Natural killer cell treated with Interleukin-12 subunit alpha and Interleukin-12 subunit beta and Interleukin-15 and Interleukin-18, amount 100 ng/mL, for 72 hours (primary cell): Measurements from ENCODE around the gene FAM156B. TPM values are rescaled to one million over a fixed set of nuclear protein-coding genes. Genes with fewer than 3 reads are reported as not detected.
"Not testable (repeated sequence)": the region's sequence is repeated elsewhere in the genome, so short reads cannot be mapped to it uniquely, and the experiment has no call there.

ENCODE experiments used
- ATAC-seq, 2 donors: fragments of 150-1000 bp; cut with Tn5 transposase in 1 of 2; sonication (Bioruptor Pico), chemical (Tn5 transposase) in 1 of 2; 2 replicates each; pipeline ENCODE4 v1.10.0; 2021
- DNase-seq: peaks from one replicate; pipeline ENCODE4 v3.0.0; 2022; ENCODE audit warnings: low spot score
- H3K27ac Mint-ChIP-seq, 2 donors: 1 replicate in 1 of 2; 2 replicates in 1 of 2; pipeline ENCODE4 v1.8.0; 2022; ENCODE audit warnings: mixed read lengths in 2 of 2, mild to moderate bottlenecking in 1 of 2, moderate library complexity in 1 of 2
- H3K27me3 Mint-ChIP-seq, 2 donors: 1 replicate in 1 of 2; 2 replicates in 1 of 2; pipeline ENCODE4 v1.8.0; 2022; ENCODE audit warnings: mixed read lengths in 2 of 2
- H3K36me3 Mint-ChIP-seq: one replicate; pipeline ENCODE4 v1.8.0; 2022; ENCODE audit warnings: mixed read lengths
- H3K4me1 Mint-ChIP-seq, 2 donors: 1 replicate in 1 of 2; 2 replicates in 1 of 2; pipeline ENCODE4 v1.8.0; 2022; ENCODE audit warnings: low read depth in 2 of 2, mixed read lengths in 2 of 2, mild to moderate bottlenecking in 1 of 2
- H3K4me3 Mint-ChIP-seq: one replicate; pipeline ENCODE4 v1.8.0; 2022; ENCODE audit warnings: mixed read lengths
- H3K9me3 Mint-ChIP-seq: 2 replicates; pipeline ENCODE4 v1.8.0; 2022; ENCODE audit warnings: mixed read lengths
- total RNA-seq, 2 donors: library from RNA; stranded (reverse); gene quantifications; one replicate each; pipeline ENCODE4 v1.2.3, GENCODE V29; 2022

Gene FAM156B
- total RNA-seq, 2 donors from 2014 or later = 4.7 to 36.1 TPM

DNA sequence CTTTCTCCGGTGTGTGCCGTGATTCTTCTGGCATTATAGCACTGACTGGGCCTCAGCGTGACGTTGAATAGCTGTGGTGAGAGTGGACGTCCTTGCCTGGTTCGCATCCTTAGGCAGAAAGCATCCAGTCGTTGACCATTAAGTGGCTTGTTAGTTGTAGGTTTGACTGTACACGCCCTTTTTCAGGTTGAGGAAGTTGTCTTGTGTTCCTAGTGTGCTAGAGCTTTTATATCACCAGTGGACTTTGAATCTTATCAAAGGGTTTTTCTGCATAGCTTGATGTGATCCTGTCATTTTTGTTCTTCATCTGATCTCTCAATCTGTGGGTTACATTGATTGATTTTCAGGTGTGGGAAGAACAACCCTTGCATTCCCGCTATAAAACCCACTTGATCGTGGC lies 8.4 kb downstream of the FAM156B start:
- H3K36me3 Mint-ChIP-seq, H3K4me3 Mint-ChIP-seq: not testable (repeated sequence)

DNA sequence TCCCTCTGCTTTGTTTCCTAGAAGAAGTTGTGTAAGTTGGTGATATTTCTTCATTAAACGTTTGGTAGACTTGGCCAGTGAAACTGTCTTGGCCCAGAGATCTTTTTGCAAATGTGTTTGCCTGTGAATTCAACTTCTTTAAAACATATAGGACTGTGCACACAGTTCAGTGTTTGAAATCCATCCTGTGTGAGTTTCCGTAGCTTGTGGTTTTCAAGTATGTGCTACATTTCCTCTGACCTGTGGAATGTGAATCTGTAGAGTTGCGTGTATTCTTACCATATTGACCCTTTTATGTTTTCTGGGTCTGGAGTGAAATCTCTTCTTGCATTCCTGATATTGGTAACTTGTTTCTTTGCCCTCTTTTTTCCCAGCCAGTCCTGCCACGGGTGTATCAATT lies 8.9 kb downstream of the FAM156B start:
- ATAC-seq, H3K27ac Mint-ChIP-seq, H3K9me3 Mint-ChIP-seq, H3K36me3 Mint-ChIP-seq, DNase-seq, H3K4me3 Mint-ChIP-seq, H3K27me3 Mint-ChIP-seq, H3K4me1 Mint-ChIP-seq: not testable (repeated sequence)

More for the DNA sequence above, 8.4 kb downstream of the FAM156B start:
- not testable (repeated sequence) for DNase-seq, ATAC-seq, H3K27ac Mint-ChIP-seq, H3K9me3 Mint-ChIP-seq, H3K27me3 Mint-ChIP-seq, H3K4me1 Mint-ChIP-seq

DNA sequence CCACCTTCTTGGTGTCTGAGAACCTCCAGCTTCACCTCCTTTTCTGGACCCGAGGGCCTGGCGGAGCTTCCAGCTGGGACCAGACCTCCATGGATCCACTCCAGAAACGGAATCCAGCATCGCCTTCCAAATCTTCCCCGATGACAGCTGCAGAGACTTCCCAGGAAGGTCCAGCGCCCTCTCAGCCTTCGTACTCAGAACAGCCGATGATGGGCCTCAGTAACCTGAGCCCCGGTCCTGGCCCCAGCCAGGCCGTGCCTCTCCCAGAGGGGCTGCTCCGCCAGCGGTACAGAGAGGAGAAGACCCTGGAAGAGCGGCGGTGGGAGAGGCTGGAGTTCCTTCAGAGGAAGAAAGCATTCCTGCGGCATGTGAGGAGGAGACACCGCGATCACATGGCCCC lies 10.0 kb downstream of the FAM156B start:
- not testable (repeated sequence) for H3K4me3 Mint-ChIP-seq, H3K27me3 Mint-ChIP-seq, H3K27ac Mint-ChIP-seq, DNase-seq, H3K4me1 Mint-ChIP-seq, H3K9me3 Mint-ChIP-seq, H3K36me3 Mint-ChIP-seq, ATAC-seq

DNA sequence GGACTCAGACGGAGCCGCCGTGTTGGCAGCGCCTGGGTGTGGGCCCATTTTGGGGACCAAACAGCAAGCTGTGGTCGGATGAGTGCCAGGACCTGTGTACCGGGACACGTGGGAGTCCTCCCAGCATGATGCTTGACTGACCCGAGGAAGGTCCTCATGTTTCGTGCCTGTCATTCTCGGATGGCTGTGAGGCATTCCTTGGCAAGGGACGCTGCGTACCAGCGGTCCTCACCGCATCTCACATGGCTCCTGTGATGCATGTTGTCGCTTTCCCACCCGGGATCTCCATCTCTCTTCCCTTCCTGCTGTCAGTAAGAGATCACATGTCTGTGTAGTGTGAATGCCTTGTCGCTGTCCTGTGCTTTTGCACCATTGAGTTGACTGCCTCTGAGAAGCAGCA lies 10.8 kb downstream of the FAM156B start:
- not testable (repeated sequence) for ATAC-seq, H3K4me1 Mint-ChIP-seq, DNase-seq, H3K4me3 Mint-ChIP-seq, H3K36me3 Mint-ChIP-seq, H3K27ac Mint-ChIP-seq, H3K9me3 Mint-ChIP-seq, H3K27me3 Mint-ChIP-seq

DNA sequence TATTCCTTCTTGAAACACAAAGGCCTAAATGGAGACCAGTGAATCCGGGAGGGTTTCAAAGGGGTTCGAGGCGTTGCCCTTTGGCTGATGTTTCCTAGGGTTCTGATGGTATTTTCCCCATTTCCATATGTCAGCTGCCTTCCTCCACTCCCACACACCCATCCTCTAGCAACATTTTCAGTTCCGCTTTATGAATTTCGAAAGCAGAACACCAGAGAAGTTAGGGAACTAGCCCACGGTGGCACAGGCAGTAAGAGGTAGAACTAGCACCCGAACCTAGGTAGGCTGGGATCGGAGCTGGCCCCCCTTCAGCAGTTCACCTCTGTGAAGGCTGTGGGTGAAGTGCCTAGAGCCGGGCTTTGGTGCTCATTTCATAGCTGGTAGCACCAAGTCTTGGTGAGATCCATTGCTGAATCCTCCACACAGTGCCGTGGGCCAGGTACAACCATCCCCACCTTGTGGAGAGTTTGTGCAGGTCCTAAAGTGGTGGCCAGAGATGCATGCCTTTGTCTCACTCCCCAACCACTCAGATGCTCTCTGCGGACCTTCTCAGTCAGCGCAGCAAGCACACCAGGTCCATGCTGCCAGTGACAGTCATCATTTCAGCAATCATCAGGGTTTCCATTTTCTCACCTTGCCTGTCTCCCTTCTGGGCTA lies 12.3 kb downstream of the FAM156B start:
- not testable (repeated sequence) for H3K4me1 Mint-ChIP-seq, H3K36me3 Mint-ChIP-seq, H3K9me3 Mint-ChIP-seq

DNA sequence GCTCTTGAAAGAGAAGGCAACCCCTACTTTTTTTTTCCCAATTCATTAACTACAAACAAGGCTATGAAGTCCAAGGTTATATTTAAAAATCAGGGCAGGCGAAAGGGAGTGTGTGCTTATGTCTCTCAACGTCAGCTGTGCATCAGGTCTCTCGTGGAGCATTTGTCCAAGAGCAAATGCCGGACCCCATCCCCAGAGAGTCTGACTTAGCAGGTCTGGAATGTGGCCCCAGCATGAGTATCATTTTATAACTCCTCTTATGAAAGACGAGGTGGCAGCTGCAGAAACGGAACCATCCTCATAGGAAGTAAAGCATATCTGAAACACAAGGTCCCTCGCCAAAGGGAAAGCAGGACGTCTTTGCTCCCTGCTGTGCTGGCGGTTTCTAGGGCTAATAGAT lies 16.6 kb downstream of the FAM156B start:
- not testable (repeated sequence) for H3K4me3 Mint-ChIP-seq, H3K4me1 Mint-ChIP-seq, H3K36me3 Mint-ChIP-seq, ATAC-seq, H3K27me3 Mint-ChIP-seq, H3K9me3 Mint-ChIP-seq, DNase-seq, H3K27ac Mint-ChIP-seq

More for the DNA sequence above, 12.3 kb downstream of the FAM156B start:
- not testable (repeated sequence) for H3K4me3 Mint-ChIP-seq, H3K27ac Mint-ChIP-seq, DNase-seq, ATAC-seq, H3K27me3 Mint-ChIP-seq

DNA sequence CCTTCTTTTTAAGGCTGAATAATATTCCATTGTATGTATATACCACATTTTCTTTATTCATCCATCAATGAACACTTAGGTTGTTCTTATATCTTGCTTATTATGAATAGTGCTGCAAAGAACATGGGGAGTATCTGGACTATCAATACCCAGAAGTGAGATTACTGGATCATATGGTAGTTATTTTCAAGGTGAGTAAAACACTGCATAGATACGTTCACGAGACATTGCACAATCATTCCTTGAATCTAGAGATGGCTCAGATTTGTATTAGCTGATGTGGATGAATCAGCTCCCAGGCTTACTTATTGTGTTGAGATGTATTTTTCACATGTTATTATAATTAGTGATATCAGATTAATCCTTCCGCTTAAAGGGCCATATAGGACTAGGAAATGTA lies 17.6 kb downstream of the FAM156B start:
- H3K9me3 Mint-ChIP-seq, ATAC-seq, H3K4me3 Mint-ChIP-seq, H3K36me3 Mint-ChIP-seq, H3K4me1 Mint-ChIP-seq, H3K27me3 Mint-ChIP-seq, DNase-seq, H3K27ac Mint-ChIP-seq: not testable (repeated sequence)

DNA sequence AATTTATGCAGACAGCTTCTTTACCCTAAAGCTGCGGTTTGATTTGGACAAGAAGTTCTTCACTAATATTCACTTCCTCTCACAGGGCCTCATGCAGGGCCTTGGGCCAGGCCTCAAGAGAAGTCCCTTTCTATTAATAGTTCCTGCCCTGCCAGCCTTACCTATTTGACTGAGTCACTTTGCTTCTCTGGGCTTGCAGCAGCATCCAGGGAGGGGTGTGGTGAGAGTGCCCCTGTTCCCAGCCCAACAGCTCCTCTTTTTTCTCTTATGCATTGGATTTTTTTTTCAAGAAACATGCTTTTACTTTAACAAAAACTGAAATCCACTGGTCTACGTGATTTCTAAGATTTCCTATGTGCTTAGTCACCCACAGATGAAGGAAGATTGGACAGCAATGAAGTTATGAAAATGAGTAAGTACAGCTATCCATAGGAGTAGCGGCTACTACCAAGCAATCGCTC lies 26.7 kb downstream of the FAM156B start:
- DNase-seq (no peak), ATAC-seq (no peak)
- peak overlapping the region; percentile 15 for H3K4me3 Mint-ChIP-seq

DNA sequence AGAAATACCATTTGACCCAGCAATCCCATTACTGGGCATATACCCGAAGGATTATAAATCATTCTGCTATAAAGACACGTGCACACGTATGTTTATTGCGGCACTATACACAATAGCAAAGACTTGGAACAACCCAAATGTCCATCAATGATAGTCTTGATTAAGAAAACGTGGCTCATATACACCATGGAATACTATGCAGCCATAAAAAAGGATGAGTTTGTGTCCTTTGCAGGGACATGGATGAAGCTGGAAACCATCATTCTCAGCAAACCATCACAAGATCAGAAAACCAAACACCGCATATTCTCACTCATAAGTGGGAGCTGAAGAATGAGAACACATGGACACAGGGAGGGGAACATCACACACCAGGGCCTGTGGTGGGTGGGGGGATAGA lies 33.1 kb downstream of the FAM156B start:
- peaks cover 0 to 18% of the 10 kb centered on the region in 2 donors for H3K27me3 Mint-ChIP-seq
- H3K9me3 Mint-ChIP-seq, H3K4me3 Mint-ChIP-seq, DNase-seq, ATAC-seq, H3K36me3 Mint-ChIP-seq, H3K27ac Mint-ChIP-seq: not testable (repeated sequence)
- H3K4me1 Mint-ChIP-seq = peaks cover 1 to 10% of the 10 kb centered on the region in 2 donors

More for the DNA sequence above, 26.7 kb downstream of the FAM156B start:
- Mint-ChIP-seq H3K4me1 (peaks cover 13 to 14% of the 10 kb centered on the region in 2 donors), H3K27ac (no peak overlapping the region), H3K36me3 (no peaks in the 10 kb centered on the region), H3K9me3 (no peaks in the 10 kb centered on the region), H3K27me3 (peaks cover 0 to 13% of the 10 kb centered on the region in 2 donors)

DNA sequence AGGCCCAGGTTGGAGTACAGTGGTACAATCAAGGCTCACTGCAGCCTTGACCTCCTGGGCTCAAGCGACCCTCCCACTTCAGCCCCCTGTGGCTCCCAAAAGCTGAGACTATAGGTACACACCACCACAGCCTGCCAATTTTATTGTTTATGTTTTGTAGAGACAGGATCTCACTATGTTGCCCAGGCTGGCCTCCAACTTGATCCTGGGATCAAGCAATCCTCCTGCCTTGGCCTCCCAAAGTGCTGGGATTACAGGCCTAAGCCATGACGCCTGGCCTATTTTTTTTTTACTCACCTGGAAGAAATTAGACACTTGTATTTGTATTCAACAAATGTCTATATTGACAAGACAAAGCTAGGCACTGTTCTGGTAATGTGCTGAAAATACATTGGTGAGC lies 36.1 kb downstream of the FAM156B start:
- Mint-ChIP-seq H3K4me1 (peaks cover 6 to 14% of the 10 kb centered on the region in 2 donors), H3K27me3 (peaks cover 0 to 8% of the 10 kb centered on the region in 2 donors), H3K27ac (no peak overlapping the region), H3K9me3 (no peaks in the 10 kb centered on the region), H3K4me3 (no peak overlapping the region), H3K36me3 (no peaks in the 10 kb centered on the region)
- DNase-seq (no peak), ATAC-seq (no peak)

DNA sequence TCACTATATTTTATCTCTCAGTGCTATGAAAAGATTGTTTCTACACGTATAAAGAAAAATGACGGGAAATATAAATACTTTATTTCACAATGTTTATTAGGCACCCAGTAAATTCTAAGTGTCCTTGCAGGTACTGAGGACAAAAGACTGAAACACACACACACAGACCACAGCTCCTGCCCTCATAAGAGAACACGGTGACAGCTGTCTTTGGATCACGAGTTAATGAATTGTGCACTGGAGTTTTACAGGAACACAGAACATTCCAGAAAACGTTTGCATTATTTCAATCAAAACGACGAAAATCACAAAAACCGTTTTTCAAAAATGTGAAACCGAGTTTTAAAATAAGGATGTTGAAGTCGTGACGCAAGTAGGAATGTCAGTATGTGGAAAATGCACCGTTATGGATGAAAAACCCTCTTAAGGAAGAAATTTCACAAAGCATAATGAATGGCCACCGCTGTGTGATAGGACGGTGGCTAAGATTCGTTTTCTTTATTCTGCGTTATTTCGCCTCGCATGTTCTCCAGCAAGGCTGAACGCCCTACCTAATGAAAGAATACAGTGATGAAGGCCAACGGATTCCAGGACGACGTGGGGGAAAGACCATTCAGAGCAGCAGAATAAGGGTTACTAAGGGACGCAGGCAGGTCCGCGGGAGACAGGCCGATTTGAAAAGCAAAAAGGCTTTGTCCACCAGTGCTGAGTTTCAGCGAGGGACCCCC lies 37.0 kb downstream of the FAM156B start:
- Mint-ChIP-seq H3K36me3 (no peaks in the 10 kb centered on the region), H3K27me3 (peaks cover 0 to 4% of the 10 kb centered on the region in 2 donors), H3K4me3 (peak overlapping the region; percentile 95), H3K27ac (peak overlapping the region; percentile 96 to 97), H3K9me3 (no peaks in the 10 kb centered on the region), H3K4me1 (peaks cover 6 to 14% of the 10 kb centered on the region in 2 donors)
- ATAC-seq (no peak), DNase-seq (no peak)

DNA sequence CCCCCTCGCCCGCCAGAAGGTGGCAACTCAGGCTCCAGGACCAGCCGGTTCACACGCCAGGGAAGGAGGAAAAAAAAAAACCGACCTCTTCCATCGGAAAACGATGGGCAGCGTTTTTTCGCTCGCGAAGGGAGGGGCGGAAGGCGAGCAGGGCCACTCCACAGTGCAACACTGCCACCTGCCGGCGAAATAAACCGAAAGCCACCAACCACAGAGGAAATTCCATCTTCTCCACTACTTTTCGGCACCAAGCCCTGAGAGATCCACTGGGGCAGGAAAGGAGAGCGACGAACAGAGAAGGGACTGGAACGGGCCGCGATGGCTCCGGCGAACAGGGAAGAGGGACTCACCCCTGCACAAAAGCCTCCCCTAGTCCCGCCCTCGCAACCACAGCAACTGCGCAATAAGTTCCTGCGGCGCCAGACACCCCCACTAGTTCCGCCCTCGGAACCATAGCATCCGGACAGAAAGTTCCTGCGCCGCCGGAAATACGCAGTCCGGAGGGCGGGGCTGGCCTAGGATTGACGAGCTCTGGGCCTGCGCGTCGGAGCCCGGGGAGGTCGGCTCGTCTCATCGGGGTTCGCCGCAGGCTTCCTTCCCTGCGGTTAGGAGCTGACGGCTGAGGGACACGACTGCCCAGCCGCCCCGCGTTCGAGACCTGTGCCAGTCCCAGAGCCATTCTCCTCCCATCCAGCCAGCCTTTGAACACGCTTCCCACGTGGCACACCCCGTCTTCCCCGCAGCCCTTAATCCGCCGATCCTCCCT lies 37.8 kb downstream of the FAM156B start:
- peak; percentile 97 for DNase-seq
- no peaks in the 10 kb centered on the region for H3K27me3 Mint-ChIP-seq
- H3K9me3 Mint-ChIP-seq = no peaks in the 10 kb centered on the region
- no peaks in the 10 kb centered on the region for H3K36me3 Mint-ChIP-seq
- ATAC-seq = peak; percentile 97 to 98
- H3K4me1 Mint-ChIP-seq = peaks cover 6 to 14% of the 10 kb centered on the region in 2 donors
- H3K27ac Mint-ChIP-seq = peak overlapping the region; percentile 96 to 97
- H3K4me3 Mint-ChIP-seq = peak overlapping the region; percentile 95

DNA sequence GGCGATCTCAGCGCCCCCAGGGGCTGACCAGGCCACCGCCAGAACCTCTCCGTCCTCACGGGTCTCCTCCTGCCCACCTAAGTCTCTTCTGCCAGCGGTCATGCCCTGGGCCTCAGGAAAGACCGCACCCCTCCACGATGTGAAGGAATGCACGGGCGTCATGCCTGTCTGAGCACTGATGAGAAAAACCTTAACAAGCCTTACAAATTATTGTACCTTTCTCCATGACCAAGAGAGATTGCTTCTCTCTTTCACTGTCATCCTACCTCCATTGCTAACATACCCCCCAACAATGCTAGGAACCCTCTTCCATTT lies 38.3 kb downstream of the FAM156B start:
- Mint-ChIP-seq H3K4me1 (peaks cover 6 to 14% of the 10 kb centered on the region in 2 donors), H3K4me3 (peak overlapping the region; percentile 95), H3K27ac (peak overlapping the region; percentile 96 to 97)
- not testable (repeated sequence) for H3K9me3 Mint-ChIP-seq, H3K27me3 Mint-ChIP-seq, H3K36me3 Mint-ChIP-seq, ATAC-seq, DNase-seq

DNA sequence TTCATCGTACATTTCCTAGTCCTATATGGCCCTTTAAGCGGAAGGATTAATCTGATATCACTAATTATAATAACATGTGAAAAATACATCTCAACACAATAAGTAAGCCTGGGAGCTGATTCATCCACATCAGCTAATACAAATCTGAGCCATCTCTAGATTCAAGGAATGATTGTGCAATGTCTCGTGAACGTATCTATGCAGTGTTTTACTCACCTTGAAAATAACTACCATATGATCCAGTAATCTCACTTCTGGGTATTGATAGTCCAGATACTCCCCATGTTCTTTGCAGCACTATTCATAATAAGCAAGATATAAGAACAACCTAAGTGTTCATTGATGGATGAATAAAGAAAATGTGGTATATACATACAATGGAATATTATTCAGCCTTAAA lies 43.6 kb downstream of the FAM156B start:
- ATAC-seq = not testable (repeated sequence)

More for the DNA sequence above, 43.6 kb downstream of the FAM156B start:
- H3K9me3 Mint-ChIP-seq, H3K36me3 Mint-ChIP-seq, DNase-seq, H3K27me3 Mint-ChIP-seq, H3K4me3 Mint-ChIP-seq, H3K27ac Mint-ChIP-seq, H3K4me1 Mint-ChIP-seq: not testable (repeated sequence)
